Sigmoid colon (tissue), 4 donors: ENCODE measurements around the gene PTPRU.

Experiments
- CTCF ChIP-seq, 4 experiments: fragments of 450-650 bp in 3 of 4; fragments of 200-600 bp in 1 of 4; IDR thresholded peaks; one replicate each; pipeline ENCODE4 v1.5.1; 2016 to 2019; ENCODE audit warnings: antibody characterized with exemption in 4 of 4, mild to moderate bottlenecking in 3 of 4, moderate library complexity in 2 of 4
- EP300 ChIP-seq, 4 donors: sonication (generic); formaldehyde crosslinking; IDR thresholded peaks; one replicate each; pipeline ENCODE4 v1.6.1; 2017; ENCODE audit warnings: antibody characterized with exemption in 4 of 4
- POLR2A ChIP-seq, 2 donors: fragments of 450-650 bp; IDR thresholded peaks; one replicate each; pipeline ENCODE4 v1.6.1; 2016; ENCODE audit warnings: antibody characterized with exemption in 2 of 2, mild to moderate bottlenecking in 2 of 2, moderate library complexity in 2 of 2

GRCh38 chr1:29330089-29330488, 93.8 kb downstream of the PTPRU start:
- no peak for TF ChIP-seq POLR2A (IDR thresholded peaks at IDR 0.05)
- no peak for TF ChIP-seq EP300 (IDR thresholded peaks at IDR 0.05)
- no peak for TF ChIP-seq CTCF (IDR thresholded peaks at IDR 0.05)
